Activated CD4-positive, alpha-beta T cell treated with anti-CD3 and anti-CD28 coated beads, Interleukin-2, amount 50 U/mL, for 24 hours (primary cell): Measurements from ENCODE around the gene IQSEC2.

Source experiments
- DNase-seq, 2 donors: peaks; one replicate each; pipeline ENCODE4 v3.0.0-alpha.2; 2020; ENCODE audit warnings: low read depth in 1 of 2, low spot score in 1 of 2

Gene IQSEC2

GRCh38 chrX:53281321-53281822 is at the start of gene IQSEC2:
IQSEC2 (minus strand) TSS chrX:53281584.
- no peak for DNase-seq

- no peak for DNase-seq
Observed at GRCh38 chrX:53330331-53330730, 48.9 kb upstream of the IQSEC2 start.

GRCh38 chrX:53324803-53325202 is 43.4 kb upstream of the IQSEC2 start:
- DNase-seq: no peak

- no peak for DNase-seq
Observed at GRCh38 chrX:53324085-53324484, 42.7 kb upstream of the IQSEC2 start.

GRCh38 chrX:53323196-53323595 is 41.8 kb upstream of the IQSEC2 start:
- DNase-seq: no peak

- DNase-seq: no peak
Observed at GRCh38 chrX:53321943-53322497, 40.6 kb upstream of the IQSEC2 start.

- no peak for DNase-seq
Observed at GRCh38 chrX:53321230-53321942, 40.0 kb upstream of the IQSEC2 start.

- DNase-seq: no peak
Observed at GRCh38 chrX:53320543-53321229, 39.3 kb upstream of the IQSEC2 start.

GRCh38 chrX:53319614-53320542 is 38.5 kb upstream of the IQSEC2 start:
- no peak for DNase-seq

GRCh38 chrX:53318766-53319353 is 37.5 kb upstream of the IQSEC2 start:
- DNase-seq: no peak

- DNase-seq: peak; percentile 44 to 52
Observed at GRCh38 chrX:53317365-53318069, 36.1 kb upstream of the IQSEC2 start.

- no peak for DNase-seq
Observed at GRCh38 chrX:53316860-53317237, 35.5 kb upstream of the IQSEC2 start.

- DNase-seq: no peak
Observed at GRCh38 chrX:53316111-53316859, 34.9 kb upstream of the IQSEC2 start.

- DNase-seq: no peak
Observed at GRCh38 chrX:53313728-53314105, 32.3 kb upstream of the IQSEC2 start.

GRCh38 chrX:53312946-53313727 is 31.8 kb upstream of the IQSEC2 start:
- DNase-seq: peak; percentile 17 to 40

GRCh38 chrX:53309837-53310236 is 28.5 kb upstream of the IQSEC2 start:
- DNase-seq: no peak

GRCh38 chrX:53308836-53309235 is 27.5 kb upstream of the IQSEC2 start:
- DNase-seq: no peak

- DNase-seq: no peak
Observed at GRCh38 chrX:53305996-53306937, 24.9 kb upstream of the IQSEC2 start.
